WI38 (cell line): ENCODE results near the gene CEP250.

Experiments used
- H3K4me3 ChIP-seq: 2 replicates; pipeline ENCODE4 v1.5.1; 2011; ENCODE audit warnings: low read depth, mild to moderate bottlenecking, control low read depth, low read length
- CTCF ChIP-seq: IDR thresholded peaks from 2 replicates; pipeline ENCODE4 v1.5.1; 2012; ENCODE audit warnings: low read depth, mild to moderate bottlenecking, control low read depth, low read length

CEP250 gene

GRCh38 chr20:35431621-35432429 is 23.6 kb upstream of the CEP250 start:
- TF ChIP-seq CTCF: no peak
- H3K4me3 ChIP-seq: no peak overlapping the region

- TF ChIP-seq CTCF: no peak
- no peak overlapping the region for H3K4me3 ChIP-seq
Observed at GRCh38 chr20:35432430-35432735, 23.0 kb upstream of the CEP250 start.

- H3K4me3 ChIP-seq: no peak overlapping the region
- TF ChIP-seq CTCF: no peak
Observed at GRCh38 chr20:35433337-35433736, 22.1 kb upstream of the CEP250 start.

- no peak overlapping the region for H3K4me3 ChIP-seq
- TF ChIP-seq CTCF: no peak
Observed at GRCh38 chr20:35434085-35435005, 21.1 kb upstream of the CEP250 start.

GRCh38 chr20:35436177-35436573 is 19.2 kb upstream of the CEP250 start:
- no peak for TF ChIP-seq CTCF
- peak overlapping the region; percentile 39 for H3K4me3 ChIP-seq

- TF ChIP-seq CTCF: no peak
- H3K4me3 ChIP-seq: peak overlapping the region; percentile 25; the same call in 1 of the 2 replicates
Observed at GRCh38 chr20:35437599-35437998, 17.8 kb upstream of the CEP250 start.

GRCh38 chr20:35443003-35443402 is 12.4 kb upstream of the CEP250 start:
- H3K4me3 ChIP-seq: no peak overlapping the region
- TF ChIP-seq CTCF: no peak
